ENCODE results near the gene CLCNKA. TPM values are rescaled to one million over a fixed set of nuclear protein-coding genes. Genes with fewer than 3 reads are reported as not detected.
"Not testable (repeated sequence)": the region's sequence is repeated elsewhere in the genome, so short reads cannot be mapped to it uniquely, and the experiment has no call there.

CLCNKA gene
- total and polyA plus RNA-seq, 2 experiments from 2014 or later = 12.8 to 16.3 TPM

- TF ChIP-seq, protein P1, sequence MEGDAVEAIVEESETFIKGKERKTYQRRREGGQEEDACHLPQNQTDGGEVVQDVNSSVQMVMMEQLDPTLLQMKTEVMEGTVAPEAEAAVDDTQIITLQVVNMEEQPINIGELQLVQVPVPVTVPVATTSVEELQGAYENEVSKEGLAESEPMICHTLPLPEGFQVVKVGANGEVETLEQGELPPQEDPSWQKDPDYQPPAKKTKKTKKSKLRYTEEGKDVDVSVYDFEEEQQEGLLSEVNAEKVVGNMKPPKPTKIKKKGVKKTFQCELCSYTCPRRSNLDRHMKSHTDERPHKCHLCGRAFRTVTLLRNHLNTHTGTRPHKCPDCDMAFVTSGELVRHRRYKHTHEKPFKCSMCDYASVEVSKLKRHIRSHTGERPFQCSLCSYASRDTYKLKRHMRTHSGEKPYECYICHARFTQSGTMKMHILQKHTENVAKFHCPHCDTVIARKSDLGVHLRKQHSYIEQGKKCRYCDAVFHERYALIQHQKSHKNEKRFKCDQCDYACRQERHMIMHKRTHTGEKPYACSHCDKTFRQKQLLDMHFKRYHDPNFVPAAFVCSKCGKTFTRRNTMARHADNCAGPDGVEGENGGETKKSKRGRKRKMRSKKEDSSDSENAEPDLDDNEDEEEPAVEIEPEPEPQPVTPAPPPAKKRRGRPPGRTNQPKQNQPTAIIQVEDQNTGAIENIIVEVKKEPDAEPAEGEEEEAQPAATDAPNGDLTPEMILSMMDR (IDR thresholded peaks at IDR 0.05; ENCODE audit: low read depth, low read length) = no peak
- Histone ChIP-seq H3K9me3 (ENCODE audit: low read depth) (no peaks in the 10 kb centered on the region), H3K27ac (no peak overlapping the region), H3K36me3 (no peaks in the 10 kb centered on the region), H3K4me3 (no peak overlapping the region), H3K27me3 (no peaks in the 10 kb centered on the region), H3K4me1 (ENCODE audit: low read depth) (peaks cover 9% of the 10 kb centered on the region)
- DNase-seq (ENCODE audit: low read depth in 1 of 2, low spot score in 1 of 2) = peak in 1 of 2 donors; percentile 25
Measured at GRCh38 chr1:16046842-16047241, 25.0 kb downstream of the CLCNKA start.

- Histone ChIP-seq H3K27me3 (no peaks in the 10 kb centered on the region), H3K27ac (no peak overlapping the region), H3K4me1 (ENCODE audit: low read depth) (peaks cover 9% of the 10 kb centered on the region), H3K9me3 (ENCODE audit: low read depth) (no peaks in the 10 kb centered on the region), H3K4me3 (no peak overlapping the region), H3K36me3 (no peaks in the 10 kb centered on the region)
- TF ChIP-seq, protein P1 (IDR thresholded peaks at IDR 0.05; ENCODE audit: low read depth, low read length) = no peak
- no peak for DNase-seq (ENCODE audit: low read depth in 1 of 2, low spot score in 1 of 2)
Measured at GRCh38 chr1:16047791-16048475, 26.1 kb downstream of the CLCNKA start.

DNA sequence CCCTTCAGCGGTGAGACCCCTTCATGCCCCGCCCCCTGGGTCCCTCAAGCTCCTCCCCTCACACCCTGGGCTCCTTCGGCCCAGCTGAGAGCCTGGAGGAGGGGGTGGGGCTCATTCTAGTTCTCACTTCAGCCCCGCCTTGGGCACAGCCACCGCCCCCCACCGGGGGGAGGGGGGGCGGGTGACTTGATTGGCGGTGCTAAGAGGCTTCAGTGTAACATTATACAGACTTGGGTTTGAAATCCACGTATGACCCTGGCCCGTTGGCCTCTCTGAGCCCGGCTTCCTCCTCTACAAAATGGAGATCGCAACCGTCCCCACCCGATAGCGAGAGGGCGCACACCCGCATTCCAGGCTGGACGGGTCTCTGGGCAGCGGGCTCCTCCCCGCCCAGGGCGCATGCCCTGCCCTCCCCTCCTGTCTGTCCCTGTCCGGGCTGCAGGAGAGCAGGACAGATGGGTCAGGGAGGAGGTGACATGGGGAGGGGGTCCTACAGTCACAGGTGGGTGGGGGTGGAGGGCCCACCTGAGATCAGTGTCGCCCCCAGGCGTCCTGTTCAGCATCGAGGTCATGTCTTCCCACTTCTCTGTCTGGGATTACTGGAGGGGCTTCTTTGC, 26.8 kb downstream of the CLCNKA start:
- Histone ChIP-seq H3K27ac (peak overlapping the region; percentile 82), H3K4me1 (ENCODE audit: low read depth) (peaks cover 9% of the 10 kb centered on the region), H3K4me3 (peak overlapping the region; percentile 27), H3K36me3 (no peaks in the 10 kb centered on the region), H3K27me3 (no peaks in the 10 kb centered on the region), H3K9me3 (ENCODE audit: low read depth) (no peaks in the 10 kb centered on the region)
- TF ChIP-seq, protein P1 (IDR thresholded peaks at IDR 0.05; ENCODE audit: low read depth, low read length) = peak; percentile 12
- DNase-seq (ENCODE audit: low read depth in 1 of 2, low spot score in 1 of 2) = peak; percentile 64 to 98

DNA sequence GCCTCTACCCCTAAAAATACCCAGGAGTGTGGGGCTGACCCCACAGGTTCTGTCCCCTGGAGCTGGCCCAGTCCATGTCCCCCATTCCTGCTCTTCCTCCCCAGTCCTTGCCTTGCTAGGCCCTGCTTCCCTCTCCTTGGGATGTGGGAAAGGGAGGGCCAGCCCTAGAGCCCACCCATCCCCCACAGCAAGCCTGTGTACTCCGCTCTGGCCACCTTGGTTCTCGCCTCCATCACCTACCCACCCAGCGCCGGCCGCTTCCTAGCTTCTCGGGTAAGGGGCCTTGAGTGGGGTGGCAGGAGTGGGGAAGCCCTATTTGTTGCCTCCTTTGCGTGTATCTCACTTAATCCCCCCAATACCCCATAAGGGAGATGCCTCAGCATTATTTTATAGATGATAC, 28.5 kb downstream of the CLCNKA start:
- no peak for DNase-seq (ENCODE audit: low read depth in 1 of 2, low spot score in 1 of 2)
- Histone ChIP-seq H3K27ac (no peak overlapping the region), H3K4me3 (no peak overlapping the region), H3K9me3 (ENCODE audit: low read depth) (no peaks in the 10 kb centered on the region), H3K36me3 (no peaks in the 10 kb centered on the region), H3K27me3 (no peaks in the 10 kb centered on the region), H3K4me1 (ENCODE audit: low read depth) (peaks cover 9% of the 10 kb centered on the region)
- TF ChIP-seq, protein P1 (IDR thresholded peaks at IDR 0.05; ENCODE audit: low read depth, low read length) = no peak

- H3K9me3 ChIP-seq (ENCODE audit: low read depth) = no peaks in the 10 kb centered on the region
- no peak for DNase-seq (ENCODE audit: low read depth in 1 of 2, low spot score in 1 of 2)
- H3K36me3 ChIP-seq = no peaks in the 10 kb centered on the region
- H3K4me1 ChIP-seq (ENCODE audit: low read depth) = peaks cover 9% of the 10 kb centered on the region
- H3K27ac ChIP-seq = no peak overlapping the region
- TF ChIP-seq, protein P1 (IDR thresholded peaks at IDR 0.05; ENCODE audit: low read depth, low read length) = no peak
- no peak overlapping the region for H3K4me3 ChIP-seq
- H3K27me3 ChIP-seq = no peaks in the 10 kb centered on the region
Measured at GRCh38 chr1:16051039-16051438, 29.2 kb downstream of the CLCNKA start.

DNA sequence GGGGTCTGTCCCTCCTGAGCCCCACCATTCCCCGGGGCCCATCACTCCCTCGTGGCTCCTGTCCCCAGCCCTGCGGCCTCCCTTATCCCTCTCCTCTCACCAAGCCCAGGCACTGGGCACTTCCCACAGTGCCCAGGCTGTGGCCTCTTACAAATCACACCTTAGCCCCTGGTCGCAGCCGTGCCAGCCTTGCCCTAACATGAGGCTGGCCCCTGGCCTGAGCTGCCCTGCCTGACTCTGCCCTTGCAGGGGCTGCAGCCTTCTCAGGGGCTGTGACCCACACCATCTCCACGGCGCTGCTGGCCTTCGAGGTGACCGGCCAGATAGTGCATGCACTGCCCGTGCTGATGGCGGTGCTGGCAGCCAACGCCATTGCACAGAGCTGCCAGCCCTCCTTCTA, 30.1 kb downstream of the CLCNKA start:
- H3K9me3 ChIP-seq (ENCODE audit: low read depth); DNase-seq (ENCODE audit: low read depth in 1 of 2, low spot score in 1 of 2); H3K36me3 ChIP-seq; H3K27me3 ChIP-seq; H3K4me1 ChIP-seq (ENCODE audit: low read depth); H3K27ac ChIP-seq; H3K4me3 ChIP-seq: not testable (repeated sequence)
